Epithelial cell of proximal tubule (primary cell): Measurements from ENCODE around the gene RAPGEF4. TPM values are rescaled to one million over a fixed set of nuclear protein-coding genes. Genes with fewer than 3 reads are reported as not detected.
"Not testable (repeated sequence)": the region's sequence is repeated elsewhere in the genome, so short reads cannot be mapped to it uniquely, and the experiment has no call there.

Experiments
- DNase-seq: peaks from one replicate; pipeline ENCODE4 v3.0.0-alpha.2; 2011; ENCODE audit warnings: low read depth
- H3K4me3 ChIP-seq: 2 replicates; pipeline ENCODE4 v1.5.1; 2011; ENCODE audit warnings: low read depth, mild to moderate bottlenecking, low read length
- total RNA-seq: library from RNA; depleted of rRNA; stranded (reverse); fragments of >200 nt; gene quantifications from 2 replicates; pipeline ENCODE4 v1.2.3, GENCODE V29; 2015
- TF ChIP-seq, protein P1 (sequence below): conservative IDR thresholded peaks from 2 replicates; pipeline ENCODE4 v1.5.1; 2012; ENCODE audit warnings: low read depth, mild to moderate bottlenecking, low read length

The RAPGEF4 gene
- total RNA-seq, 1 donor from 2014 or later = 0.81 TPM

DNA sequence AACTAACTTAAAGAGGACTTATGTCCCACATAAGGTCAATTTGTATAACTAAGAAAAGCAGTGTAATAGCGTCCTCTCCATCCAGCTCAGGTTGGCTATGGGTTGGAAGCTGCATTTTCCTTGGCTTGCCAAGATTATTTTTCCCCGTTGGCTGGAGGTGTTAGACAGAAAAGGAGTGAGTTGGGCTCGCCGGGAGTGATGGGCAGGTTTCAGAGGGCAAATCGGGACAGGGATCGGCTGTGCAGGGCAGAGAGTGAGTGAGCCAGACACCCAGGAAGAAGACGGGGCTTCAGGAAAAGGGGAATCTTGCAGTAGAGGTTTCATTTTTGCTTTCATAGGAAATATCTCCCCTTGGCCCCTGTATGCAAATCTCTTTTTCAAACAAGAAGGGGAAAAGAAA, 298.5 kb downstream of the RAPGEF4 start:
- no peak for DNase-seq
- TF ChIP-seq, protein P1, sequence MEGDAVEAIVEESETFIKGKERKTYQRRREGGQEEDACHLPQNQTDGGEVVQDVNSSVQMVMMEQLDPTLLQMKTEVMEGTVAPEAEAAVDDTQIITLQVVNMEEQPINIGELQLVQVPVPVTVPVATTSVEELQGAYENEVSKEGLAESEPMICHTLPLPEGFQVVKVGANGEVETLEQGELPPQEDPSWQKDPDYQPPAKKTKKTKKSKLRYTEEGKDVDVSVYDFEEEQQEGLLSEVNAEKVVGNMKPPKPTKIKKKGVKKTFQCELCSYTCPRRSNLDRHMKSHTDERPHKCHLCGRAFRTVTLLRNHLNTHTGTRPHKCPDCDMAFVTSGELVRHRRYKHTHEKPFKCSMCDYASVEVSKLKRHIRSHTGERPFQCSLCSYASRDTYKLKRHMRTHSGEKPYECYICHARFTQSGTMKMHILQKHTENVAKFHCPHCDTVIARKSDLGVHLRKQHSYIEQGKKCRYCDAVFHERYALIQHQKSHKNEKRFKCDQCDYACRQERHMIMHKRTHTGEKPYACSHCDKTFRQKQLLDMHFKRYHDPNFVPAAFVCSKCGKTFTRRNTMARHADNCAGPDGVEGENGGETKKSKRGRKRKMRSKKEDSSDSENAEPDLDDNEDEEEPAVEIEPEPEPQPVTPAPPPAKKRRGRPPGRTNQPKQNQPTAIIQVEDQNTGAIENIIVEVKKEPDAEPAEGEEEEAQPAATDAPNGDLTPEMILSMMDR = no peak
- no peak overlapping the region for H3K4me3 ChIP-seq

DNA sequence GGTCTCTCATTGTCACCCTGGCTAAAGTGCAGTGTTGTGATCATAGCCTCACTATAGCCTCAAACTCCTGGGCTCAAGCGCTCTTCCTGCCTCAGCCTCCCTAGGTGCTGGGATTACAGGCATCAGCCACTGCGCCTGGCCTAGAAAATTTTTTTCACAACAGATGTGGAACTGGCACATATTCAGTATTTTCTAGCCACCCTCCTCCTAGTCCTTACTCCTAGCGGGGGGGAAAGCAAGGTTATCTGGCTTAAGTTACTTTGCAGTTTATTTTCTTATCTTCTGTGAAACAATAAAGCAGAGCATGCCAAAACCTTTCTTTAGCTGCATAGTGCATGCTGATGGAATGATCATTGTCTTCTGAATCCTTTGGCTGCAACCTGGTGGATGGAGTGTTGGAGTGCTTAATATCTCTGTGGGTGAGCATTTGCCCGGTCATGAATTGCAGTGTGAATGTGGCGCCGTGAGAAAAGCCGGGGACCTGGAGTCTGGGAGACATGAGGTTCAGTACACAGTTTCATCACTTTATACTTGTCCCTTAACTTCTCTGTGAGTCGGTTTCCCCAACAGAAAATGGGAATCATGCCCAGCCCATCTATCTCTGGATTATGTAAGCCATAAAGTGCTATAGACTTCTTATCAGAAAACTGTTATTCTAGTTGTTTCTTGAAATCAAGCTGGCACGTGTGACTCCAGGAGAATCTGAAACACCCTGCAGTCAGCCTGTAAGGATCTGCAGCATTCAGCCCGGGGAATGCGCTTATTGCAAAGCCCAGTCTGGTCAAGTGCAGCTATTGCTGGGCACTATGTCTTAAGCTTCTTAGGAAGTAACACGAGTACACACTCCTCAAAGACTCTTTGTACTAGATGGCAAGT, 301.8 kb downstream of the RAPGEF4 start:
- no peak overlapping the region for H3K4me3 ChIP-seq
- TF ChIP-seq, protein P1 = no peak
- DNase-seq = no peak

DNA sequence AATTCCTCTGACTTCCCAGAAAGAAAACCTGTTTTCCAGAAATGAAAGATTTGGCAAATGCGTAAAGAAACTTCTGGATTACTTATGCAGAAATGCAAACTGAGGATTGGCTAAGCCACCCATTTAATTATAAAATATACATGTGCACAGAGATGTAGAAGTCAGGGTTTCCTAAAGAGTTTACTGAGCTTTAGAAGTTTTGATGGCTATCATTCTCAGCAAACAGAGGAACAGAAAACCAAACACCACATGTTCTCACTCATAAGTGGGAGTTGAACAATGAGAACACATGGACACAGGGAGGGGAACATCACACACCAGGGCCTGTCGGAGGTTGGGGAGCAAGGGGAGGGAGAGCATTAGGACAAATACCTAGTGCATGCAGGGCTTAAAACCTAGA, 302.6 kb downstream of the RAPGEF4 start:
- DNase-seq = not testable (repeated sequence)

DNA sequence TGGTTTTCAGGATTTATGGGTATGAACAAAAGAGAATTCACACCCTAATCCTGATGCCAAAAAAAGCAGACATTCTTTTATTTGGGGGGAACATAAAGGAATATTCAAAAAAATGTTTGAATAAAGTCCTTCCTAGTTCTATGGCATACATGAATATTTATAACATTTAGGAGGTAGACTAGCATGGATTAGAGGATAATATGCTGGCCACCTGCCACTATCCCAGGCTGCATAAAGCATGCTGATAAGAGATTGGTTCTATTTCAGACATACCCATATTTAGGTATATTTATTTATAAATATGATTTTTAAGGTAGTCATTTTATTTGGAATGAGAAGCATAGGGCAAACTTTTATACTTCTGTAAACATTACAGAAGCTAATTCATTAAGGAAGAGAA, 305.1 kb downstream of the RAPGEF4 start:
- TF ChIP-seq, protein P1 = no peak
- DNase-seq = no peak
- H3K4me3 ChIP-seq = no peak overlapping the region

More for the DNA sequence above, 302.6 kb downstream of the RAPGEF4 start:
- H3K4me3 ChIP-seq = not testable (repeated sequence)

DNA sequence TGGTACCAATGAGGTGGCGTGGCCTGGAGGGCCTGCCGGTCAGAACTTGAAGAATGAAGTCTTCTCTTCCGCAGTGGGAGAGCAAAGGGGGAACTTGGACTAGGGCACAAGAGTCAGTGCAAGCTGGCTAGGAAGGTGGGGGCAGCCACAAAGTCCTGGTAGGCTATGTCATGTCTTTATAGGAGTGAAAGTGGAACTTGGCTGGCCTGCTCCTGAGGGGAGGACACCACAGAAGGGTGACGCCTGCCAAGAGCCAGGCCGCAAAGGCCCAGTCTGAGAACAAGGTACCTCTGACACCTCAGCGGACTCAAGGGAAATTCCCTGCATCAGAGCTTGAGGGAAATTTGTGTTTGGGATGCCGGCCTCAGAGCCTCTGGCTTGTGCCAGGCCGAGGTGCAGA, 307.8 kb downstream of the RAPGEF4 start:
- DNase-seq = no peak
- TF ChIP-seq, protein P1 = no peak
- H3K4me3 ChIP-seq = no peak overlapping the region

DNA sequence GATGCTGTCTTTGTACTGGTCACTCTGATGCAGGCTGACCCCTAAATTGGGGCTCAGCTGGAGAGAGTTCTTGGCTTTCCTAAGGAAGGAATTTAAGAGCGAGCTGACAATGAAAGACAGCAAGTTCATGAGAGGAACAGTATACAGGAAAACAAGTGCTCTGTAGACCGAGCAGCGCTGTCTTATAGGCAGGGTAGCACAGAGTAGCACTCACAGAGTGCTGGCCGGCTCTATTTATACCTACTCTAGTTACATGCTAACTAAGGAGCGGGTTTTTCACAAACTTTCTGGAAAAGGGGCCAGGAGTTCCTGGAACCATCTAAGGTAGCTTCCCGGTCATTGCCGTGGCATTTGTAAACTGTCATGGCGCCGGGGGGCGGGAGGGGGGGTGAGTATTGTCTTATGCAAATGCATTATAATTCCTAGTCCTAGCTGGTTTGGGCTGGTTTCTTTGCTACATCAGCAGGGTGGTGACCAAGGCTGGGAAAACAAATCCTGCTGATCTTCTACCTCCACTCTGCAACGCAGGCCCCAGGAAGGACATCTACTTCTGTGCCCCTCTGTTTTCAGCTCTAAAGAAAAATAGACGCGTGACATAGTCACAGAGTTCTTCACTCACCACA, 308.4 kb downstream of the RAPGEF4 start:
- no peak overlapping the region for H3K4me3 ChIP-seq
- TF ChIP-seq, protein P1 = no peak
- no peak for DNase-seq

DNA sequence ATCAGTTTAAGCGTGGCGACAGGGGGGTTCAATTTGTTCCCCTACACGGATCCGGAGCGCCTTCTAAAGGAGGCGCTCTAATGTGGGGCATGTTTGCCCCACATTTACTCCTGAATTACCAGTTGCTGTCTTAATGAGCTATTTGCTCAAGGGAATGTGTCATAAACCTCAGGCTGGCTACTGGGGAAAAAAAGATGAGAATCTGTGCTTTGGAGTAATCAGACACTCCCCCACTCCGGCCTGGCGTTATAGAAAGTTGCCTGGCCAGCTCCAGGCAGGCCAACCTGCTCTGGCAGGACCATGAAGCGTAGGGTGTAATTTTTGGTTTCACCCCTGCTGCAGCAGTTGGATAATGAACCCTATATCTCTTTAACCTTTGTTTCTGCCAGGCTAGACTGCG, 309.0 kb downstream of the RAPGEF4 start:
- no peak overlapping the region for H3K4me3 ChIP-seq
- DNase-seq = no peak
- TF ChIP-seq, protein P1 = no peak
